GM12878 (cell line): ENCODE measurements around the gene PIK3R5. TPM values are rescaled to one million over a fixed set of nuclear protein-coding genes. Genes with fewer than 3 reads are reported as not detected.

Experiments used
- ATAC-seq: fragments of 200-7000 bp; cut with Tn5 transposase; 3 replicates; pipeline ENCODE4 v1.9.1; 2020; ENCODE audit warnings: mild to moderate bottlenecking, moderate library complexity
- BruUV-seq: library from RNA; stranded (reverse); fragments of 400-500 nt; replicated peaks from 2 replicates; lab custom pipeline; 2021; lab: Mats Ljungman, UMichigan
- CTCF ChIA-PET: fragments of 300-600 bp; sonication (Branson Sonifier 250); formaldehyde crosslinking; extraction: SDS; loops from one replicate; lab custom pipeline; 2021; ENCODE audit warnings: inconsistent platforms; lab: Yijun Ruan, JAX
- POLR2A ChIA-PET: fragments of 350-600 bp; formaldehyde crosslinking; extraction: SDS; loops from one replicate; lab custom pipeline; 2021; ENCODE audit warnings: inconsistent platforms; lab: Charles Lee
- RAD21 ChIA-PET: fragments of 300-600 bp; sonication (Branson Sonifier 250); formaldehyde crosslinking; loops from one replicate; lab custom pipeline; 2023; ENCODE audit warnings: antibody characterized with exemption; ENCODE audit not compliant: unreplicated experiment; lab: Charles Lee
- SMC1A ChIA-PET: fragments of 300-600 bp; sonication (Branson Sonifier 250); formaldehyde crosslinking; loops from one replicate; lab custom pipeline; 2023; ENCODE audit not compliant: unreplicated experiment, uncharacterized antibody; lab: Charles Lee
- DNase-seq: peaks from one replicate; pipeline ENCODE4 v3.0.0-alpha.2; 2011; ENCODE audit warnings: low read depth, low spot score
- FAIRE-seq: peaks from 3 replicates; lab custom pipeline; 2011; peaks lifted over from hg19 to GRCh38; lab: Jason Lieb, UNC
- H2AFZ ChIP-seq: 2 replicates; pipeline ENCODE4 v1.6.0; 2011; ENCODE audit warnings: low read depth, low read length, control low read depth; ENCODE audit not compliant: control insufficient read depth
- H3K27ac ChIP-seq: 2 replicates; pipeline ENCODE4 v1.5.1; 2011; ENCODE audit warnings: control low read depth; ENCODE audit not compliant: control insufficient read depth, insufficient read depth
- H3K27me3 ChIP-seq, 2 experiments: replicated peaks in 1 of 2; 2 replicates each; pipeline versions ENCODE4 v1.6.0 to v1.6.1; 2011; ENCODE audit warnings: low read length in 1 of 2; ENCODE audit not compliant: control insufficient read depth in 2 of 2, insufficient read depth in 2 of 2
- H3K36me3 ChIP-seq, 2 experiments: 2 replicates each; pipeline ENCODE4 v1.5.1; 2011; ENCODE audit warnings: low read length in 1 of 2; ENCODE audit not compliant: control insufficient read depth in 2 of 2, insufficient read depth in 2 of 2
- H3K4me1 ChIP-seq: 2 replicates; pipeline ENCODE4 v1.6.1; 2011; ENCODE audit warnings: mild to moderate bottlenecking, low read length, moderate library complexity, mixed read lengths; ENCODE audit not compliant: control insufficient read depth, insufficient read depth
- H3K4me2 ChIP-seq: 2 replicates; pipeline ENCODE4 v1.6.0; 2011; ENCODE audit warnings: control low read depth; ENCODE audit not compliant: control insufficient read depth, insufficient read depth
- H3K4me3 ChIP-seq: fragments of 200-600 bp; sonication (generic); 2 replicates; pipeline ENCODE4 v1.5.1; 2016
- H3K79me2 ChIP-seq: 2 replicates; pipeline ENCODE4 v1.6.0; 2011; ENCODE audit warnings: low read length; ENCODE audit not compliant: control insufficient read depth, insufficient read depth
- H3K9ac ChIP-seq: 2 replicates; pipeline ENCODE4 v1.8.0; 2011; ENCODE audit warnings: low read length, control low read depth, mixed read lengths; ENCODE audit not compliant: control insufficient read depth, insufficient read depth
- H3K9me3 ChIP-seq: replicated peaks from 3 replicates; pipeline ENCODE4 v1.5.1; 2011; ENCODE audit warnings: mild to moderate bottlenecking, low read length; ENCODE audit not compliant: control insufficient read depth, insufficient read depth
- H4K20me1 ChIP-seq: 2 replicates; pipeline ENCODE4 v1.6.0; 2011; ENCODE audit not compliant: control insufficient read depth, insufficient read depth
- CTCF ChIP-seq, 3 experiments: IDR thresholded peaks in 2 of 3; conservative IDR thresholded peaks in 1 of 3; 2 replicates each; pipeline ENCODE4 v1.5.1; 2011; ENCODE audit warnings: low read depth in 3 of 3, low read length in 3 of 3, mild to moderate bottlenecking in 3 of 3, control low read depth in 2 of 3, moderate library complexity in 2 of 3, inconsistent platforms in 1 of 3, mixed read lengths in 1 of 3; ENCODE audit not compliant: control insufficient read depth in 2 of 3, insufficient read depth in 1 of 3; ENCODE audit errors: extremely low read depth in 1 of 3
- DPF2 ChIP-seq: fragments of 450-650 bp; IDR thresholded peaks from 2 replicates; pipeline ENCODE4 v1.6.1; 2017; ENCODE audit warnings: mild to moderate bottlenecking
- EED ChIP-seq: sonication (generic); IDR thresholded peaks from 2 replicates; pipeline ENCODE4 v1.6.1; 2016; ENCODE audit warnings: antibody characterized with exemption, low read depth
- FOS ChIP-seq: IDR thresholded peaks from 3 replicates; pipeline ENCODE4 v1.6.1; 2011; ENCODE audit warnings: borderline replicate concordance; ENCODE audit not compliant: insufficient read length; ENCODE audit errors: extremely low read depth
- IRF4 ChIP-seq: IDR thresholded peaks from 2 replicates; pipeline ENCODE4 v1.6.1; 2011; ENCODE audit warnings: low read depth, low read length
- JUNB ChIP-seq: IDR thresholded peaks from 2 replicates; pipeline ENCODE4 v1.6.1; 2016; ENCODE audit warnings: antibody characterized with exemption, mild to moderate bottlenecking
- PAX8 ChIP-seq: fragments of 450-650 bp; IDR thresholded peaks from 2 replicates; pipeline ENCODE4 v1.6.1; 2017; ENCODE audit warnings: mild to moderate bottlenecking, moderate library complexity
- PML ChIP-seq: IDR thresholded peaks from 2 replicates; pipeline ENCODE4 v1.6.1; 2012; ENCODE audit warnings: low read length, inconsistent platforms
- RAD51 ChIP-seq: fragments of 450-650 bp; IDR thresholded peaks from 2 replicates; pipeline ENCODE4 v1.6.1; 2016; ENCODE audit warnings: moderate library complexity, mild to moderate bottlenecking, inconsistent platforms
- RUNX3 ChIP-seq: IDR thresholded peaks from 2 replicates; pipeline ENCODE4 v1.6.1; 2012; ENCODE audit warnings: low read length, inconsistent platforms
- SIN3A ChIP-seq: IDR thresholded peaks from 2 replicates; pipeline ENCODE4 v1.6.1; 2012; ENCODE audit warnings: low read depth, low read length, improper control_type of control experiment
- SMAD5 ChIP-seq: IDR thresholded peaks from 2 replicates; pipeline ENCODE4 v1.6.1; 2016; ENCODE audit warnings: antibody characterized with exemption, low read depth
- SPI1 ChIP-seq: IDR thresholded peaks from 2 replicates; pipeline ENCODE4 v1.6.1; 2011; ENCODE audit warnings: low read depth, mild to moderate bottlenecking, low read length, moderate library complexity, borderline replicate concordance; ENCODE audit not compliant: insufficient read depth
- SRF ChIP-seq, 2 experiments: IDR thresholded peaks; 2 replicates each; pipeline ENCODE4 v1.6.1; 2011; ENCODE audit warnings: low read depth in 2 of 2, low read length in 2 of 2, mild to moderate bottlenecking in 1 of 2, moderate library complexity in 1 of 2
- TCF7 ChIP-seq: IDR thresholded peaks from 2 replicates; pipeline ENCODE4 v1.6.1; 2014; ENCODE audit warnings: antibody characterized with exemption, borderline replicate concordance
- WRNIP1 ChIP-seq: IDR thresholded peaks from 2 replicates; pipeline ENCODE4 v1.6.1; 2011; ENCODE audit warnings: low read depth, low read length, improper control_type of control experiment, borderline replicate concordance
- YBX1 ChIP-seq: fragments of 450-650 bp; IDR thresholded peaks from 2 replicates; pipeline ENCODE4 v1.6.1; 2016; ENCODE audit warnings: antibody characterized with exemption
- ZBTB11 ChIP-seq: fragments of 450-650 bp; formaldehyde crosslinking; IDR thresholded peaks from 2 replicates; pipeline ENCODE4 v1.5.0; 2022; ENCODE audit warnings: mild to moderate bottlenecking, missing genetic modification characterization
- ZNF207 ChIP-seq: fragments of 450-650 bp; IDR thresholded peaks from 2 replicates; pipeline ENCODE4 v1.6.1; 2014; ENCODE audit warnings: antibody characterized with exemption, mild to moderate bottlenecking, borderline replicate concordance
- ZNF217 ChIP-seq: fragments of 450-650 bp; IDR thresholded peaks from 2 replicates; pipeline ENCODE4 v1.6.1; 2017; ENCODE audit warnings: antibody characterized with exemption, mild to moderate bottlenecking
- WGBS: methylation state at CpG from one replicate; pipeline ENCODE4 v1.1.6; 2016; ENCODE audit warnings: low lambda C conversion rate; ENCODE audit not compliant: insufficient replicate concordance, insufficient coverage; ENCODE audit errors: missing lambda C conversion rate; 5-methylcytosine and 5-hydroxymethylcytosine counted together
- in situ Hi-C: fragments of 300-500 bp; cut with MboI; formaldehyde crosslinking; loops from 9 replicates; pipeline ENCODE4 v1.14.3; 2018; ENCODE audit warnings: mixed read lengths
- intact Hi-C: fragments of 100-400 bp; cut with micrococcal nuclease; formaldehyde crosslinking; loops from one replicate; pipeline ENCODE4 v1.14.2; 2022; ENCODE audit not compliant: unreplicated experiment
- polyA plus RNA-seq, 11 experiments: library from polyadenylated mRNA; depleted of rRNA in 4 of 11; unstranded in 6 of 11; stranded (reverse) in 5 of 11; fragments of >200 nt; fragmentation: Nextera tagmentation in 4 of 11; fragmentation: Illumina TruSeq in 1 of 11; extraction: Ambion mirVana in 4 of 11; extraction: Trizol in 1 of 11; gene quantifications; 1 replicate in 1 of 11; 2 replicates in 10 of 11; pipeline versions ENCODE4 v1.2.1 to v1.2.3, GENCODE V29; 2011 to 2016; ENCODE audit warnings: inconsistent platforms in 2 of 11, missing spikeins in 2 of 11, low read depth in 1 of 11
- total RNA-seq, 4 experiments: library from RNA; depleted of rRNA in 3 of 4; stranded (reverse); fragments of >200 nt in 3 of 4; fragmentation: Illumina TruSeq in 1 of 4; extraction: Trizol in 1 of 4; gene quantifications; 2 replicates each; pipeline versions ENCODE4 v1.2.1 to v1.2.3, GENCODE V29; 2013 to 2021

The PIK3R5 gene
- total and polyA plus RNA-seq, 10 of the 15 experiments (the other 5 are each of a cell fraction or from before 2014, with no cell fraction given) = 9.5 to 50.8 (median 35.5) TPM

- TF ChIP-seq PAX8 (no peak), PML (no peak), EED (no peak), FOS (no peak)
- TF ChIP-seq, all 136 proteins: peak for 0
Observed at GRCh38 chr17:9002227-9002605, 36.7 kb upstream of the PIK3R5 start (continued).

- H3K36me3 ChIP-seq = no peaks in the 10 kb centered on the region
- intact Hi-C loops = no loop called here
- H3K4me3 ChIP-seq = no peak overlapping the region
- DNase-seq (no peak), ATAC-seq (peak; percentile 8; the same call in 2 of the 3 replicates), FAIRE-seq (peak; percentile 23)
- no TSS peak for BruUV-seq
- peaks cover 9% of the 10 kb centered on the region; the same call in 1 of the 2 replicates for H3K4me1 ChIP-seq
- ChIA-PET CTCF (interaction anchor here (0.9 to 1.6 kb wide), 7 partner anchors 101 to 591 kb away, joined by 3 to 6 read pairs (median 3); no protein-coding TSS in a partner anchor), SMC1A (interaction anchor here (2.1 kb wide), 1 partner anchor 591 kb away, joined by 5 read pairs; no protein-coding TSS in a partner anchor), RAD21 (interaction anchor here (0.9 to 1.5 kb wide), 3 partner anchors 102 to 521 kb away, joined by 3 read pairs; partner anchors contain the start of gene PIK3R6), POLR2A (interaction anchor here (0.7 kb wide), 1 partner anchor 39 kb away, joined by 3 read pairs; no protein-coding TSS in a partner anchor)
- WGBS = 21% methylated on average over 3 of the region's 3 CpGs
- H3K27ac ChIP-seq = no peak overlapping the region
- in situ Hi-C loops = no loop called here
- H3K4me2 ChIP-seq = 0 out of 2 replicates have a peak overlapping the region, but pooled peaks have one; percentile 3
- peaks cover 12 to 19% of the 10 kb centered on the region in 2 experiments for H3K27me3 ChIP-seq
- no peak overlapping the region for H2AFZ ChIP-seq
- H4K20me1 ChIP-seq = no peaks in the 10 kb centered on the region
- no peaks in the 10 kb centered on the region; the same call in 1 of the 3 replicates for H3K9me3 ChIP-seq
- H3K9ac ChIP-seq = no peak overlapping the region
- no peaks in the 10 kb centered on the region for H3K79me2 ChIP-seq
- TF ChIP-seq ZNF217 (no peak), YBX1 (no peak), SMAD5 (no peak), RUNX3 (peak; percentile 45), DPF2 (no peak), WRNIP1 (no peak), EED (0 out of 2 replicates have a peak, but pooled peaks have one; percentile 15), TCF7 (no peak), SRF (IDR thresholded peaks at IDR 0.05; ENCODE audit: low read depth in 2 of 2, low read length in 2 of 2) (no peak), JUNB (peak; percentile 77), IRF4 (0 out of 2 replicates have a peak, but pooled peaks have one; percentile 28), CTCF (IDR thresholded peaks at IDR 0.05 in 2 of 3, conservative IDR thresholded peaks at IDR 0.05 in 1 of 3; ENCODE audit: control insufficient read depth in 2 of 3, extremely low read depth in 1 of 3, insufficient read depth in 1 of 3, low read depth in 3 of 3, low read length in 3 of 3) (no peak), SPI1 (peak; percentile 82; the same call in 1 of the 2 replicates), ZBTB11 (CRISPR knock-in tag) (no peak), RAD51 (no peak), SIN3A (no peak), ZNF207 (no peak)
Observed at GRCh38 chr17:9001559-9001958, 36.1 kb upstream of the PIK3R5 start.
